Panc1 (cell line): ENCODE results near the gene MGMT. TPM values are rescaled to one million over a fixed set of nuclear protein-coding genes. Genes with fewer than 3 reads are reported as not detected.

Experiments used
- ATAC-seq: fragments of 200-7000 bp; cut with Tn5 transposase; 2 replicates; pipeline ENCODE4 v1.9.1; 2020; ENCODE audit warnings: mild to moderate bottlenecking, moderate library complexity
- BruUV-seq: library from RNA; stranded (reverse); fragments of 400-500 nt; replicated peaks from 2 replicates; lab custom pipeline; 2021; lab: Mats Ljungman, UMichigan
- CTCF ChIA-PET: fragments of 300-600 bp; sonication (Branson Sonifier 250); formaldehyde crosslinking; loops from one replicate; lab custom pipeline; 2022; ENCODE audit warnings: antibody characterized with exemption; lab: Charles Lee
- POLR2A ChIA-PET: fragments of 300-600 bp; sonication (Branson Sonifier 250); formaldehyde crosslinking; loops from one replicate; lab custom pipeline; 2022; ENCODE audit warnings: antibody characterized with exemption; lab: Charles Lee
- DNase-seq: peaks from one replicate; pipeline ENCODE4 v3.0.0-alpha.2; 2010; ENCODE audit warnings: low read depth, low spot score
- H3K27ac ChIP-seq: 2 replicates; pipeline ENCODE4 v1.5.1; 2011; ENCODE audit warnings: mild to moderate bottlenecking, low read length, inconsistent platforms
- H3K27me3 ChIP-seq: fragments of 200-500 bp; sonication (Bioruptor generic); 2 replicates; pipeline ENCODE4 v1.6.0; 2014; ENCODE audit warnings: low read length, inconsistent platforms; ENCODE audit not compliant: control insufficient read depth, insufficient read depth
- H3K36me3 ChIP-seq: fragments of 200-500 bp; sonication (Bioruptor generic); 2 replicates; pipeline ENCODE4 v1.5.1; 2014; ENCODE audit warnings: inconsistent platforms, mild to moderate bottlenecking, low read length, moderate library complexity; ENCODE audit not compliant: control insufficient read depth, insufficient read depth
- H3K4me1 ChIP-seq: 2 replicates; pipeline ENCODE4 v1.5.1; 2011; ENCODE audit warnings: inconsistent platforms, mild to moderate bottlenecking, low read length, moderate library complexity; ENCODE audit not compliant: control insufficient read depth, insufficient read depth
- H3K4me3 ChIP-seq, 2 experiments: 2 replicates each; pipeline ENCODE4 v1.5.1; 2011 to 2012; ENCODE audit warnings: low read depth in 2 of 2, low read length in 2 of 2, mild to moderate bottlenecking in 2 of 2, inconsistent platforms in 1 of 2, moderate library complexity in 1 of 2
- H3K9me3 ChIP-seq: fragments of 200-500 bp; sonication (Bioruptor generic); 2 replicates; pipeline ENCODE4 v1.5.1; 2014; ENCODE audit warnings: low read depth, mild to moderate bottlenecking, inconsistent platforms, low read length, moderate library complexity; ENCODE audit not compliant: control insufficient read depth, insufficient read depth
- CTCF ChIP-seq: fragments of 450-650 bp; IDR thresholded peaks from 2 replicates; pipeline ENCODE4 v1.5.1; 2017; ENCODE audit warnings: mild to moderate bottlenecking
- POLR2AphosphoS5 ChIP-seq: IDR thresholded peaks from 2 replicates; pipeline ENCODE4 v1.6.1; 2012; ENCODE audit warnings: mild to moderate bottlenecking, low read depth, low read length, moderate library complexity
- REST ChIP-seq, 2 experiments: IDR thresholded peaks; 2 replicates each; pipeline ENCODE4 v1.6.1; 2011 to 2012; ENCODE audit warnings: low read depth in 2 of 2, control low read depth in 1 of 2, low read length in 1 of 2, mild to moderate bottlenecking in 1 of 2, moderate library complexity in 1 of 2; ENCODE audit not compliant: insufficient read depth in 1 of 2
- SIN3A ChIP-seq: IDR thresholded peaks from 2 replicates; pipeline ENCODE4 v1.6.1; 2012; ENCODE audit warnings: low read depth, mild to moderate bottlenecking, low read length, moderate library complexity, borderline replicate concordance; ENCODE audit not compliant: insufficient read depth
- TCF7L2 ChIP-seq: IDR thresholded peaks from 2 replicates; pipeline ENCODE4 v1.6.1; 2011; ENCODE audit warnings: mild to moderate bottlenecking, low read depth, low read length, inconsistent platforms
- in situ Hi-C: cut with HindIII; loops from 2 replicates; pipeline ENCODE4 v1.10.0; 2016; ENCODE audit warnings: low sequenced_read_pairs, low pct_unique_long_range_greater_than_20kb
- intact Hi-C: fragments of 100-400 bp; cut with micrococcal nuclease; formaldehyde crosslinking; loops from one replicate; pipeline ENCODE4 v1.10.0; 2022; ENCODE audit not compliant: unreplicated experiment
- total RNA-seq: library from RNA; stranded (reverse); gene quantifications from one replicate; pipeline ENCODE4 v1.2.1, GENCODE V29; 2021; ENCODE audit not compliant: unreplicated experiment

MGMT gene
- total RNA-seq, 1 experiment from 2014 or later = 27.3 TPM

GRCh38 chr10:129697463-129698247, 230.6 kb downstream of the MGMT start:
- no TSS peak for BruUV-seq
- Histone ChIP-seq H3K4me1 (no peaks in the 10 kb centered on the region), H3K4me3 (no peak overlapping the region), H3K9me3 (no peaks in the 10 kb centered on the region), H3K36me3 (no peaks in the 10 kb centered on the region), H3K27me3 (no peaks in the 10 kb centered on the region), H3K27ac (no peak overlapping the region)
- ATAC-seq (no peak), DNase-seq (no peak)
- in situ Hi-C loops = no loop called here
- intact Hi-C loops = no loop called here
- TF ChIP-seq TCF7L2 = no peak
- no peak for TF ChIP-seq REST (IDR thresholded peaks at IDR 0.05; ENCODE audit: insufficient read depth in 1 of 2, low read depth in 2 of 2, low read length in 1 of 2)
- TF ChIP-seq POLR2AphosphoS5 = no peak
- no peak for TF ChIP-seq SIN3A
- ChIA-PET CTCF (no interaction called here), POLR2A (no interaction called here)

- Histone ChIP-seq H3K9me3 (no peaks in the 10 kb centered on the region), H3K27me3 (no peaks in the 10 kb centered on the region), H3K4me3 (no peak overlapping the region), H3K36me3 (no peaks in the 10 kb centered on the region), H3K4me1 (no peaks in the 10 kb centered on the region), H3K27ac (no peak overlapping the region)
- CTCF ChIA-PET = no interaction called here
- intact Hi-C loops (no loop called here), in situ Hi-C loops (no loop called here)
- no TSS peak for BruUV-seq
- POLR2A ChIA-PET = no interaction called here
- no peak for DNase-seq
- TF ChIP-seq POLR2AphosphoS5 = no peak
- TF ChIP-seq SIN3A = no peak
- TF ChIP-seq REST (IDR thresholded peaks at IDR 0.05; ENCODE audit: insufficient read depth in 1 of 2, low read depth in 2 of 2, low read length in 1 of 2) = no peak
- TF ChIP-seq CTCF = no peak
- no peak for TF ChIP-seq TCF7L2
- no peak for ATAC-seq
These were observed 232.8 kb downstream of the MGMT start for GRCh38 chr10:129699722-129700340.
